Liver (tissue), 9 donors: ENCODE data around the gene SLC26A9. TPM values are rescaled to one million over a fixed set of nuclear protein-coding genes. Genes with fewer than 3 reads are reported as not detected.

Experiments
- DNase-seq: peaks from one replicate; pipeline ENCODE4 v3.0.0-alpha.2; 2017; ENCODE audit warnings: low spot score
- H3K27ac ChIP-seq, 2 donors: one replicate each; pipeline ENCODE4 v1.7.0; 2013; ENCODE audit warnings: inconsistent platforms in 2 of 2, low read length in 2 of 2, control low read depth in 1 of 2, low read depth in 1 of 2, mild to moderate bottlenecking in 1 of 2
- H3K27me3 ChIP-seq, 4 donors: one replicate each; pipeline versions ENCODE4 v1.6.1 to v1.7.0; 2013; ENCODE audit warnings: low read length in 3 of 4, inconsistent platforms in 1 of 4, mild to moderate bottlenecking in 1 of 4, moderate library complexity in 1 of 4; ENCODE audit not compliant: control insufficient read depth in 4 of 4, insufficient read depth in 4 of 4
- H3K36me3 ChIP-seq, 4 donors: one replicate each; pipeline versions ENCODE4 v1.6.1 to v1.7.0; 2013; ENCODE audit warnings: low read length in 3 of 4, mild to moderate bottlenecking in 3 of 4, low read depth in 1 of 4, moderate library complexity in 1 of 4; ENCODE audit not compliant: control insufficient read depth in 4 of 4, insufficient read depth in 3 of 4
- H3K4me1 ChIP-seq, 4 donors: one replicate each; pipeline versions ENCODE4 v1.6.1 to v1.7.0; 2013; ENCODE audit warnings: low read length in 3 of 4, mild to moderate bottlenecking in 3 of 4, moderate library complexity in 1 of 4; ENCODE audit not compliant: control insufficient read depth in 4 of 4, insufficient read depth in 4 of 4
- H3K4me3 ChIP-seq, 3 donors: one replicate each; pipeline versions ENCODE4 v1.6.1 to v1.7.0; 2013; ENCODE audit warnings: low read length in 3 of 3, control low read depth in 1 of 3, low read depth in 1 of 3, mild to moderate bottlenecking in 1 of 3
- H3K9ac ChIP-seq, 2 donors: one replicate each; pipeline ENCODE4 v1.7.0; 2013; ENCODE audit warnings: low read length in 2 of 2, mild to moderate bottlenecking in 2 of 2, moderate library complexity in 2 of 2, control low read depth in 1 of 2, low read depth in 1 of 2
- H3K9me3 ChIP-seq, 4 donors: one replicate each; pipeline versions ENCODE4 v1.6.1 to v1.7.0; 2013; ENCODE audit warnings: low read length in 3 of 4; ENCODE audit not compliant: control insufficient read depth in 4 of 4
- EGR1 ChIP-seq, 2 donors: IDR thresholded peaks; 2 replicates each; pipeline ENCODE4 v1.6.1; 2016 to 2018; ENCODE audit warnings: antibody characterized with exemption in 2 of 2, low read depth in 2 of 2
- FOXA1 ChIP-seq: IDR thresholded peaks from 2 replicates; pipeline ENCODE4 v1.6.1; 2016; ENCODE audit warnings: antibody characterized with exemption
- GABPA ChIP-seq, 2 donors: IDR thresholded peaks in 1 of 2; conservative IDR thresholded peaks in 1 of 2; 2 replicates each; pipeline ENCODE4 v1.6.1; 2016; ENCODE audit warnings: antibody characterized with exemption in 2 of 2, mild to moderate bottlenecking in 1 of 2, moderate library complexity in 1 of 2
- HNF4A ChIP-seq, 2 donors: conservative IDR thresholded peaks; 2 replicates each; pipeline ENCODE4 v1.6.1; 2016; ENCODE audit warnings: antibody characterized with exemption in 2 of 2, mild to moderate bottlenecking in 2 of 2
- HNF4G ChIP-seq: IDR thresholded peaks from 2 replicates; pipeline ENCODE4 v1.6.1; 2016; ENCODE audit warnings: antibody characterized with exemption
- JUND ChIP-seq, 2 donors: IDR thresholded peaks; 2 replicates each; pipeline ENCODE4 v1.6.1; 2016; ENCODE audit warnings: antibody characterized with exemption in 2 of 2
- RAD21 ChIP-seq, 2 donors: IDR thresholded peaks; 2 replicates each; pipeline ENCODE4 v1.6.1; 2016; ENCODE audit warnings: antibody characterized with exemption in 2 of 2, mild to moderate bottlenecking in 2 of 2
- RXRA ChIP-seq, 2 donors: IDR thresholded peaks; 2 replicates each; pipeline ENCODE4 v1.6.1; 2017 to 2018; ENCODE audit warnings: antibody characterized with exemption in 2 of 2, mild to moderate bottlenecking in 1 of 2
- SP1 ChIP-seq: IDR thresholded peaks from 2 replicates; pipeline ENCODE4 v1.6.1; 2018; ENCODE audit warnings: antibody characterized with exemption, mild to moderate bottlenecking
- TAF1 ChIP-seq: conservative IDR thresholded peaks from 2 replicates; pipeline ENCODE4 v1.6.1; 2016; ENCODE audit warnings: antibody characterized with exemption, mild to moderate bottlenecking
- YY1 ChIP-seq: IDR thresholded peaks from 2 replicates; pipeline ENCODE4 v1.6.1; 2016; ENCODE audit warnings: antibody characterized with exemption, mild to moderate bottlenecking
- WGBS: extraction: QIAGEN DNeasy Blood & Tissue Kit; methylation state at CpG from one replicate; pipeline ENCODE4 v1.1.7; 2013; 5-methylcytosine and 5-hydroxymethylcytosine counted together
- polyA plus RNA-seq, 2 donors: library from polyadenylated mRNA; stranded (reverse) in 1 of 2; unstranded in 1 of 2; fragments of 200-250 nt in 1 of 2; fragments of >200 nt in 1 of 2; fragmentation: Nextera tagmentation in 1 of 2; extraction: Ambion mirVana in 1 of 2; gene quantifications; one replicate each; pipeline versions ENCODE4 v1.2.1 to v1.2.3, GENCODE V29; 2013 to 2015
- total RNA-seq, 2 donors: library from RNA; depleted of rRNA; stranded (reverse); fragments of >200 nt; gene quantifications; one replicate each; pipeline ENCODE4 v1.2.3, GENCODE V29; 2014
- TF ChIP-seq, protein P1 (sequence below): IDR thresholded peaks from 2 replicates; pipeline ENCODE4 v1.6.1; 2016; ENCODE audit warnings: antibody characterized with exemption, mild to moderate bottlenecking
- TF ChIP-seq, protein P2 (sequence below): IDR thresholded peaks from 2 replicates; pipeline ENCODE4 v1.6.1; 2016; ENCODE audit warnings: antibody characterized with exemption
- TF ChIP-seq, protein P3 (sequence below): IDR thresholded peaks from 2 replicates; pipeline ENCODE4 v1.6.1; 2016; ENCODE audit warnings: antibody characterized with exemption
- TF ChIP-seq, protein P4 (sequence below): fragments of 150-350 bp; IDR thresholded peaks from 2 replicates; pipeline ENCODE4 v1.5.1; 2017; ENCODE audit warnings: improper control_type of control experiment, low read depth, low read length; ENCODE audit not compliant: missing input control
- donor health status: healthy.
- donor health status: healthy.
- donor health status: healthy.
- donor health status: healthy.
- donor health status: healthy.

Gene SLC26A9
- total and polyA plus RNA-seq, 4 donors, result not detected

DNA sequence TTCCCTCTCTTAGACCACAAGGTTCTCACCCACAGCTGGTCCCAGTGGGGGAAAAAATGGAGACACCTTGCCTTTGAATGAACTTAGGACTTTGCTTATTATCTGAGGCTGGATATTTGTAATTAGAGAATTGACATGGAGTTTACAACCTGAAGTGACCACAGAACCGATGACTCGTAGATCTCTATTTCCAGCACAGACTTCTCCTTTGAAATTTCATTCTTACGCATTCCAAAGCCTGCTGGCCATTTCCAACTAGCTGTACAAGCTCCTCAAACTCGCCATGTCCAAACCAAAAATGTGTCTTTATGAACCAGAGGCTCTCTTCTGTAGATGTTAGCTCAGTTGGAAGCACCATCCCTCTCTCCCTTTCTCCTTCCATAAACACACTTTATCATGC, 48.0 kb upstream of the SLC26A9 start (continued):
- TF ChIP-seq, protein P1, sequence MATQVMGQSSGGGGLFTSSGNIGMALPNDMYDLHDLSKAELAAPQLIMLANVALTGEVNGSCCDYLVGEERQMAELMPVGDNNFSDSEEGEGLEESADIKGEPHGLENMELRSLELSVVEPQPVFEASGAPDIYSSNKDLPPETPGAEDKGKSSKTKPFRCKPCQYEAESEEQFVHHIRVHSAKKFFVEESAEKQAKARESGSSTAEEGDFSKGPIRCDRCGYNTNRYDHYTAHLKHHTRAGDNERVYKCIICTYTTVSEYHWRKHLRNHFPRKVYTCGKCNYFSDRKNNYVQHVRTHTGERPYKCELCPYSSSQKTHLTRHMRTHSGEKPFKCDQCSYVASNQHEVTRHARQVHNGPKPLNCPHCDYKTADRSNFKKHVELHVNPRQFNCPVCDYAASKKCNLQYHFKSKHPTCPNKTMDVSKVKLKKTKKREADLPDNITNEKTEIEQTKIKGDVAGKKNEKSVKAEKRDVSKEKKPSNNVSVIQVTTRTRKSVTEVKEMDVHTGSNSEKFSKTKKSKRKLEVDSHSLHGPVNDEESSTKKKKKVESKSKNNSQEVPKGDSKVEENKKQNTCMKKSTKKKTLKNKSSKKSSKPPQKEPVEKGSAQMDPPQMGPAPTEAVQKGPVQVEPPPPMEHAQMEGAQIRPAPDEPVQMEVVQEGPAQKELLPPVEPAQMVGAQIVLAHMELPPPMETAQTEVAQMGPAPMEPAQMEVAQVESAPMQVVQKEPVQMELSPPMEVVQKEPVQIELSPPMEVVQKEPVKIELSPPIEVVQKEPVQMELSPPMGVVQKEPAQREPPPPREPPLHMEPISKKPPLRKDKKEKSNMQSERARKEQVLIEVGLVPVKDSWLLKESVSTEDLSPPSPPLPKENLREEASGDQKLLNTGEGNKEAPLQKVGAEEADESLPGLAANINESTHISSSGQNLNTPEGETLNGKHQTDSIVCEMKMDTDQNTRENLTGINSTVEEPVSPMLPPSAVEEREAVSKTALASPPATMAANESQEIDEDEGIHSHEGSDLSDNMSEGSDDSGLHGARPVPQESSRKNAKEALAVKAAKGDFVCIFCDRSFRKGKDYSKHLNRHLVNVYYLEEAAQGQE, result no peak
- TF ChIP-seq JUND (IDR thresholded peaks at IDR 0.05) (no peak), SP1 (no peak), TAF1 (no peak), RAD21 (IDR thresholded peaks at IDR 0.05) (no peak), HNF4A (conservative IDR thresholded peaks at IDR 0.05) (no peak), HNF4G (no peak)

DNA sequence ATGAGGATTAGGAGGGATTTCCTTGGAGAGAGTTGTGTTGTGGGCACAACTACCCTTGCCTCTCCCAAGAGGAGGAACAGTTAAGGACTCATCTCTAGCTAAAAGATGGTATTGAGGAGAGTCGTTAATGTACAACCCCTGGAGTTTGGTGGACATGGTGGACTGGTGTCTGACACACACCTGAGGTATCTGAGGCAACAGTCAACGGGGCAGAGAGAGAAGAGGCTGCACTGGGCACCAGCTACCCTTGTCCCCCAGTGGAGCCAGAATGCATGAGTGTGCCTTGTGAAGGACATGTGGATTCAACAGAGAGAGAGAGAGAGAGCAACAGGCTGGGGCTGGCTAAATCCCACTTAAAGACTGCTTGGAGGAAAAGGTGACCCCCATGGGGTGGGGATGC, 47.0 kb upstream of the SLC26A9 start:
- 75% methylated on average over 2 of the region's 2 CpGs for WGBS
- H3K36me3 ChIP-seq, result no peaks in the 10 kb centered on the region
- no peak overlapping the region for H3K27ac ChIP-seq
- H3K9ac ChIP-seq, result no peak overlapping the region
- H3K4me1 ChIP-seq, result no peaks in the 10 kb centered on the region
- H3K9me3 ChIP-seq, result no peaks in the 10 kb centered on the region
- TF ChIP-seq RAD21 (IDR thresholded peaks at IDR 0.05) (no peak), SP1 (no peak), EGR1 (IDR thresholded peaks at IDR 0.05; ENCODE audit: low read depth in 2 of 2) (no peak), RXRA (IDR thresholded peaks at IDR 0.05) (no peak), YY1 (no peak), HNF4G (no peak), GABPA (IDR thresholded peaks at IDR 0.05 in 1 of 2, conservative IDR thresholded peaks at IDR 0.05 in 1 of 2) (no peak), FOXA1 (no peak)
- TF ChIP-seq, protein P2, sequence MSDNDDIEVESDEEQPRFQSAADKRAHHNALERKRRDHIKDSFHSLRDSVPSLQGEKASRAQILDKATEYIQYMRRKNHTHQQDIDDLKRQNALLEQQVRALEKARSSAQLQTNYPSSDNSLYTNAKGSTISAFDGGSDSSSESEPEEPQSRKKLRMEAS, result no peak
- TF ChIP-seq, protein P3, sequence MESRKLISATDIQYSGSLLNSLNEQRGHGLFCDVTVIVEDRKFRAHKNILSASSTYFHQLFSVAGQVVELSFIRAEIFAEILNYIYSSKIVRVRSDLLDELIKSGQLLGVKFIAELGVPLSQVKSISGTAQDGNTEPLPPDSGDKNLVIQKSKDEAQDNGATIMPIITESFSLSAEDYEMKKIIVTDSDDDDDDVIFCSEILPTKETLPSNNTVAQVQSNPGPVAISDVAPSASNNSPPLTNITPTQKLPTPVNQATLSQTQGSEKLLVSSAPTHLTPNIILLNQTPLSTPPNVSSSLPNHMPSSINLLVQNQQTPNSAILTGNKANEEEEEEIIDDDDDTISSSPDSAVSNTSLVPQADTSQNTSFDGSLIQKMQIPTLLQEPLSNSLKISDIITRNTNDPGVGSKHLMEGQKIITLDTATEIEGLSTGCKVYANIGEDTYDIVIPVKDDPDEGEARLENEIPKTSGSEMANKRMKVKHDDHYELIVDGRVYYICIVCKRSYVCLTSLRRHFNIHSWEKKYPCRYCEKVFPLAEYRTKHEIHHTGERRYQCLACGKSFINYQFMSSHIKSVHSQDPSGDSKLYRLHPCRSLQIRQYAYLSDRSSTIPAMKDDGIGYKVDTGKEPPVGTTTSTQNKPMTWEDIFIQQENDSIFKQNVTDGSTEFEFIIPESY, result no peak
- TF ChIP-seq, protein P1, result no peak
- TF ChIP-seq, protein P4, sequence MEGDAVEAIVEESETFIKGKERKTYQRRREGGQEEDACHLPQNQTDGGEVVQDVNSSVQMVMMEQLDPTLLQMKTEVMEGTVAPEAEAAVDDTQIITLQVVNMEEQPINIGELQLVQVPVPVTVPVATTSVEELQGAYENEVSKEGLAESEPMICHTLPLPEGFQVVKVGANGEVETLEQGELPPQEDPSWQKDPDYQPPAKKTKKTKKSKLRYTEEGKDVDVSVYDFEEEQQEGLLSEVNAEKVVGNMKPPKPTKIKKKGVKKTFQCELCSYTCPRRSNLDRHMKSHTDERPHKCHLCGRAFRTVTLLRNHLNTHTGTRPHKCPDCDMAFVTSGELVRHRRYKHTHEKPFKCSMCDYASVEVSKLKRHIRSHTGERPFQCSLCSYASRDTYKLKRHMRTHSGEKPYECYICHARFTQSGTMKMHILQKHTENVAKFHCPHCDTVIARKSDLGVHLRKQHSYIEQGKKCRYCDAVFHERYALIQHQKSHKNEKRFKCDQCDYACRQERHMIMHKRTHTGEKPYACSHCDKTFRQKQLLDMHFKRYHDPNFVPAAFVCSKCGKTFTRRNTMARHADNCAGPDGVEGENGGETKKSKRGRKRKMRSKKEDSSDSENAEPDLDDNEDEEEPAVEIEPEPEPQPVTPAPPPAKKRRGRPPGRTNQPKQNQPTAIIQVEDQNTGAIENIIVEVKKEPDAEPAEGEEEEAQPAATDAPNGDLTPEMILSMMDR, result no peak
- H3K4me3 ChIP-seq, result no peak overlapping the region
- no peak for DNase-seq
- no peaks in the 10 kb centered on the region for H3K27me3 ChIP-seq
